GM19035 (cell line): ENCODE data around the gene DIS3.
"Not testable (repeated sequence)": the region's sequence is repeated elsewhere in the genome, so short reads cannot be mapped to it uniquely, and the experiment has no call there.

Source experiments
- ATAC-seq: cut with Tn5 transposase; IDR thresholded peaks from one replicate; pipeline ENCODE4 v1.9.1; 2021; ENCODE audit not compliant: unreplicated experiment

The DIS3 gene

DNA sequence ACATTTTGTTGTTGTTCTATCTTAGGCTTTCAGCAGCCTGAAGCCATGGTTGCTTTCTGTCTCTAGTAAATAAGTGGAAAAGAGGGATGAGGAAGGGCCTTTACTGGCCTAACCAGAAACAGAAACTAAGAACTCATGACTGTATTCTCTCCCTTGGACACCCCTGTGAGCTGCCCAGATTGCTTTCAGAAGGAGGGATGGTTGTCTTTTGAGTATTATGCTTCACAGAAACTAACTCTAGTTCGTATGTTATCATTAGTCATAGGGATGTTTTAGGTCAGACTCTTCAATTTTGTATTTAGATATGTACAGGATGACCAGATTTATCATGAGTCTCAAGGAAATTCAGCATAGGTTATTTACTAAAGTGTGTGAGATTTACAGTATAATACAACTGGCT lies 36.4 kb downstream of the DIS3 start:
- ATAC-seq, result no peak

DNA sequence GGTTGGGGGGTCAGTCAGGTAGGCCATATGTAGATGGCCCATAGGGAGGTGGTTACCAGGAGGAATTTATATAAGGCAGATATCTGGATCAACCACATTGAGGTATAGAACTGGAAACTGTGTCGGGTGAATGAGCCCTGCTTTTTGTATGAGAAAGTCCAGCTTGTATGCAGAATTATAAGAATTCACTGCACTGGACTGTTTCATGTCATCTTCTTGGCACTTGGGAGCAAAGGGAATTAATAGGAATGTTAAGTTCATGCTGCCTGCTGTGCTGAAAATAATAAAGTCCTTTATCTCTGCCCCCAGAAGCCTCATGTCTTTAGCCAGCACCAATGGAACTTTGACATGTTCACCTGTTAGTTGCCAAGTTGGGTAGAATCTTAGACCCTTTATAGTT lies 41.7 kb downstream of the DIS3 start:
- no peak for ATAC-seq

DNA sequence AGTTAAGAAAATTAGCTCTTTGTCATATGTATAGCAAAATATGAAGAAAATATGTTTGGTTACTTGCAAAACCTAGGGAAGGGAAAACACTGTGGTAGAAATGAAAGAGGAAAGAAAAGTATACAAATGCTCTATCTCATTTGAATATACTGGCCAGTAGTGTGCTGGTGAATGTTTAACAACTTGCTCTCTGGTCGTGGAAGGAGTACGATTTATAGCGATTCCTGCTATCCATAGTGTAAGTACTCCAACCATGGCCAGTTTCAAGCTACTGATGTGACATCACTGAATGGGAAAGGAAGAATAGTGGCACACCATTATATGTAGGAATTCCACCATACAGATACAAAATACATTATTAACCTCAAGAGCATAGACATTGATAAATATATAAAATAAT lies 44.7 kb downstream of the DIS3 start:
- no peak for ATAC-seq

DNA sequence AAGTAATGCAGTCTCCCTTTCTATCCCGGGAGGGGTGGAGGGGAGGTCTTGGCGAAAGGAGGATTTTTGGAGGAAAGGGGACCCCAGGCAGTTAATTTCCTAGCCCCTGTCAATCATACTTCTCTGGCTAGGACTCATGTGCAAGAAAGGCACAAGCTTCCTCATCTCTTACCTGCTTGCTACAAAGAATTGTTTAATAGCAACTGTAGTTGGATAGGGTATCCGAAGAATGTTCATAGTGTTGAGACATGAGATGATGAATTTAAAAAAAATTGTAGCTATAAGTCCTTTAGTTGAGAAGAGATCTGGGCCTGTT lies 53.5 kb downstream of the DIS3 start:
- no peak for ATAC-seq

DNA sequence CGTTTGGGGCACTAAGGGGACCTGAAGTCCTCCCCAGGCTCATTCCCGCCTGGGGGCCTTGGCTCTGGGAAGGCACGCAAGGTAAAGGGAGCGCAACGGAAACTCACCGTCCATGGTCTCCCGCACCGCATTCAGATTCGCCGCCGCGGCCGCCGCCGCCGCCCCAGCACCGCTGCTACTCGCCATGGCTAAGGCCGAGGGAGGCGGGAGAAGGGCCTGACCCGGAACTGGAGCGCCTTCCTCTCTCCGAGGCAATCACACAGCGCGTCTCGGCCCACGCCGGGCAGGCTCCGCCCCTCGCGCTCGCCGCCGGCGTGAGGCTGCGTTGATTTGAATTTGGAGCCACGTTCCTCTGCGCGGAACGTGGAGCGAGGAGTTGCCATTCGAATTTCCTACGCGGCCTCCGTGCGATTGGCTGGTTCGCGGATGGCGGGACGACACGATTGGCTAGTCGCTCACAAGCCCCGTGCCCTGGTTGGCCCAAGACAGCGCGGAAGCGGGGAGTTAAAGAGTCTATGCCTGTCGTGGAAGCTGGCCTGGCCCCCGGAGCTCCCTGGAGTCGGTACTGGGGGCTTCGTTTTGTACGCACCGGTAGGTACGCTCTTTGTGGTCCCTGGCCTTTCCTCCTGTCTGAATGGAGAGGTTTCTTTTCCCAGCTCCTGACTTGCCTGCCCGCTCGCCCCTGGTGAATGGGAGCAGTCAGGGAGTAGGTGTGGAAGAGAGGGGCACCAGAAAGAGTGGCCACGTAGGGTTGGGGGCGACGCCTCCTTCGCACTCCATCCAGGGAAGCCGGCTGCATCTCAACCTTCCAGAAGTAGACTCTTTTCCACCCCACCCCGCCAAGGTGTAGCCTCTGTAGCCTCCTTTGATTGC lies 54.0 kb downstream of the DIS3 start, which contains the start of the genes BORA and MZT1:
BORA (plus strand) TSS at position 507 of the 873 bp plus-strand sequence. CDS start 1,018 bp downstream, outside the sequence.
MZT1 (minus strand) TSS at position 213 of the 873 bp plus-strand sequence; CDS start at position 186, 27 bp downstream.
- ATAC-seq, result peak; percentile 94

DNA sequence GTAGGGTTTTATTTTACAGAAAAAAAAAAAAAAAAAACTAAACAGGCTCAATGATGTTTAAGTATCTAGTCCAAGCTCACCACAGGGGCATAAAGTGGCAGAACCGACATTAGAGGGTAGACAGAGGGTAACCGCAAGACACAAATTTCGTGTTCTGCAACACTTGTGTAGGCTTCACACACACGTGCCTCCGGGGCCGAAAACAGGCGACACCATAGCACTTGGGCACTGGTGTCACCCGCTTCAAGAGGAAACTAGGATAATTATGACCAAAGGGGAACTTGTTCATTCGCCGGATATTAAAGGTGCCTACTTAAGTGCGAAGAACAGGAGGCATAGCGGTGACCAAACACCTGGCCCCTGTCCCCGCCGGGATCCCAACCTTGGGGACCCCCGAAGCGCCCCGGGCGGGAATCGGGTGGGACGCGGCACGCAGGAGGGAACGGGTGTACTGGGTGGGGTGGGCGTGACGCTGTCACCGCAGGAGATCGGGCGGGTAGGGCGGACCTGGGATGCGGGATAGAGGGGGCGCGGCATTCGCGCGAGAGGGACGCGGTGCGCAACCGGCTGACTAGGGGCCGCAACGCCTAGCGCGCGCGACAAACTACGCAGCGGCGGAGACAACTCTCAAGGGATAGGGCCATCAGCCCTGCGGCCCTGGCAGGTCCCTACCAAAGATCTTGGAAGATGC lies 54.8 kb downstream of the DIS3 start:
- peak; percentile 36 for ATAC-seq

DNA sequence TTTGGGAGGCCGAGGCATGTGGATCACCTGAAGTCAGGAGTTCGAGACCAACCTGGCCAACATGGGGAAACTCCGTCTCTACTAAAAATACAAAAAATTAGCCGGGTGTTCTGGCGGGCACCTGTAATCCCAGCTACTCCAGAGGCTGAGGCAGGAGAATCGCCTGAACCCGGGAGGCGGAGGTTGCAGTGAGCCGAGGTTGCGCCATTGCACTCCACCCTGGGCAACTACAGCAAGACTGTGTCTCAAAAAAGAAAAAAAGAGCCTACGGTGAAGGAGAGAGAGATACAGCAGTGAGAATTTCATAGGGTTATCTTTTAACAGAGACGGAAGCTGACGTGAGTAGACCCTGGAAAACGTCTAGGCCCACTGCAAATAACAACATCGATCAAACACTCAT lies 55.5 kb downstream of the DIS3 start:
- ATAC-seq, result not testable (repeated sequence)

DNA sequence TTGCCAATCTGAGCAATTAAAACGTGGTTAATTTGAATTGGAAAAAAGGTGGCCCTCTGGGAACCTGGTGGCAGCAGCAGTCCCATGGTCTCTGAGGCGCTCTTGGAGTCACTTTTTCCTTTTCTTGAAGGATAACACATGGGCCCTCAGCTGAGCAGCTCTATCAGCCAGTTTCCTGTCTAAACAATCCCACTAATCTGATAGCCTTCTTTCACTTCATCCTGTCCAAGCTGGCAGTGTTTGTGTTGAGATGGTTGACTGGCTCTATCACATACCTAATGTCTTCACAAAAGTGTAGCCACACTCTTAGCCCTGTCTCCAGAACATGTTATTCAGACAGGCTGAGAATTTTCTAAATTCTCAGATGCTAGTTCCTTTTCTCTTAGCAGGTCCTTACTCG lies 64.9 kb downstream of the DIS3 start:
- no peak for ATAC-seq
